Chondrocyte (in vitro differentiated cells): Measurements from ENCODE around the gene SLC7A8. TPM values are rescaled to one million over a fixed set of nuclear protein-coding genes. Genes with fewer than 3 reads are reported as not detected.

ENCODE experiments used
- DNase-seq: peaks from one replicate; pipeline ENCODE4 v3.0.0; 2021; ENCODE audit warnings: mixed read lengths, low spot score
- H3K27ac Mint-ChIP-seq: one replicate; pipeline ENCODE4 v1.8.0; 2021; ENCODE audit warnings: mild to moderate bottlenecking, moderate library complexity, mixed read lengths; ENCODE audit not compliant: unreplicated experiment
- H3K27me3 Mint-ChIP-seq: 2 replicates; pipeline ENCODE4 v1.8.0; 2021; ENCODE audit warnings: low read depth, mixed read lengths
- H3K36me3 Mint-ChIP-seq: 2 replicates; pipeline ENCODE4 v1.8.0; 2021; ENCODE audit warnings: low read depth, mixed read lengths
- H3K4me1 Mint-ChIP-seq: 2 replicates; pipeline ENCODE4 v1.8.0; 2021; ENCODE audit warnings: low read depth, mild to moderate bottlenecking, mixed read lengths
- H3K4me3 Mint-ChIP-seq: one replicate; pipeline ENCODE4 v1.8.0; 2021; ENCODE audit warnings: mild to moderate bottlenecking, moderate library complexity, mixed read lengths; ENCODE audit not compliant: unreplicated experiment
- H3K9me3 Mint-ChIP-seq: 2 replicates; pipeline ENCODE4 v1.8.0; 2021; ENCODE audit warnings: low read depth, mixed read lengths
- total RNA-seq: library from RNA; stranded (reverse); gene quantifications from 3 replicates; pipeline ENCODE4 v1.2.1, GENCODE V29; 2021
- TF ChIP-seq, protein P1 (sequence below): fragments of 200-600 bp; sonication (generic); IDR thresholded peaks from 2 replicates; pipeline ENCODE4 v1.5.0; 2021; ENCODE audit warnings: antibody characterized with exemption, mild to moderate bottlenecking, moderate library complexity

Gene SLC7A8
- total RNA-seq, 1 donor from 2014 or later, result 0.45 TPM

DNA sequence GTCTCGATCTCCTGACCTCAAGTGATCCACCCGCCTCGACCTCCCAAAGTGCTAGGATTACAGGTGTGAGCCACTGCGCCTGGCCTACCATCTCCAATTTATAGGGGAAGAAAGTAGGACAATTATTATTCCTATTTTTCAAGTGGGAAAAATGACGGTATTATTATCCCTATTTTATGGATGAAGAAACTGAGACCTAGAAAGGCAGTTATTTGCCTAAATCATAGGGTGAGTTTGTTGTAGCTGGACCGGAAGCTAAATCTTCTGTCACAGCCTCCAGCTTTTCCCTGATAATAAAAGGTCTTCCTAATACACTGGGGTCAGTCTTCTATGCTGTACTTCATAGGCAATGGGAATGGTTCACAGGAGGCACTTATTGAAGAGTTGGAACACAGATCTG lies 13.8 kb downstream of the SLC7A8 start:
- Mint-ChIP-seq H3K27me3 (peaks cover 13% of the 10 kb centered on the region), H3K27ac (no peak overlapping the region), H3K9me3 (no peaks in the 10 kb centered on the region), H3K4me1 (peaks cover 19% of the 10 kb centered on the region), H3K36me3 (no peaks in the 10 kb centered on the region), H3K4me3 (no peak overlapping the region)
- TF ChIP-seq, protein P1, sequence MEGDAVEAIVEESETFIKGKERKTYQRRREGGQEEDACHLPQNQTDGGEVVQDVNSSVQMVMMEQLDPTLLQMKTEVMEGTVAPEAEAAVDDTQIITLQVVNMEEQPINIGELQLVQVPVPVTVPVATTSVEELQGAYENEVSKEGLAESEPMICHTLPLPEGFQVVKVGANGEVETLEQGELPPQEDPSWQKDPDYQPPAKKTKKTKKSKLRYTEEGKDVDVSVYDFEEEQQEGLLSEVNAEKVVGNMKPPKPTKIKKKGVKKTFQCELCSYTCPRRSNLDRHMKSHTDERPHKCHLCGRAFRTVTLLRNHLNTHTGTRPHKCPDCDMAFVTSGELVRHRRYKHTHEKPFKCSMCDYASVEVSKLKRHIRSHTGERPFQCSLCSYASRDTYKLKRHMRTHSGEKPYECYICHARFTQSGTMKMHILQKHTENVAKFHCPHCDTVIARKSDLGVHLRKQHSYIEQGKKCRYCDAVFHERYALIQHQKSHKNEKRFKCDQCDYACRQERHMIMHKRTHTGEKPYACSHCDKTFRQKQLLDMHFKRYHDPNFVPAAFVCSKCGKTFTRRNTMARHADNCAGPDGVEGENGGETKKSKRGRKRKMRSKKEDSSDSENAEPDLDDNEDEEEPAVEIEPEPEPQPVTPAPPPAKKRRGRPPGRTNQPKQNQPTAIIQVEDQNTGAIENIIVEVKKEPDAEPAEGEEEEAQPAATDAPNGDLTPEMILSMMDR, result no peak
- DNase-seq, result no peak

DNA sequence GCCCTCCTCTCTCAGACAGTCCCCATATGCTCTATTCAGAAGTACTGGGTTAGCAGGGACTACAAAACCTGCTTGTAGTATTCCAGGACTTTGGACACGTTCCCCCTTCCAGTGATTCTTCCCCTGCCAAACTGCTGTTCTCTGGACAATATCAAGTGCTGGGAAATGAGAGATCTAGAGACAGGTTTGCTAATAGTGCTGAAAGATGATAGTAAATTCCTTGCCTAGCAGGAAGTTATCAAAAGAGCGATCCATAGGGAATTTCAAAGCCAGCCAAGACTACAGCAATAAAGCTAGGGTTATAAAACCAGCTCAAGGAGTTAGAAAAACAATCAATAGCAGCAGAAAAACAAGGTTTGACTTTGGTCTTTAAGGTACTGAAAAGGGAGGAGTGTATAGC lies 15.2 kb downstream of the SLC7A8 start:
- Mint-ChIP-seq H3K27ac (no peak overlapping the region), H3K4me1 (peaks cover 19% of the 10 kb centered on the region), H3K4me3 (no peak overlapping the region), H3K27me3 (peaks cover 13% of the 10 kb centered on the region), H3K9me3 (no peaks in the 10 kb centered on the region), H3K36me3 (no peaks in the 10 kb centered on the region)
- DNase-seq, result no peak
- TF ChIP-seq, protein P1, result no peak

DNA sequence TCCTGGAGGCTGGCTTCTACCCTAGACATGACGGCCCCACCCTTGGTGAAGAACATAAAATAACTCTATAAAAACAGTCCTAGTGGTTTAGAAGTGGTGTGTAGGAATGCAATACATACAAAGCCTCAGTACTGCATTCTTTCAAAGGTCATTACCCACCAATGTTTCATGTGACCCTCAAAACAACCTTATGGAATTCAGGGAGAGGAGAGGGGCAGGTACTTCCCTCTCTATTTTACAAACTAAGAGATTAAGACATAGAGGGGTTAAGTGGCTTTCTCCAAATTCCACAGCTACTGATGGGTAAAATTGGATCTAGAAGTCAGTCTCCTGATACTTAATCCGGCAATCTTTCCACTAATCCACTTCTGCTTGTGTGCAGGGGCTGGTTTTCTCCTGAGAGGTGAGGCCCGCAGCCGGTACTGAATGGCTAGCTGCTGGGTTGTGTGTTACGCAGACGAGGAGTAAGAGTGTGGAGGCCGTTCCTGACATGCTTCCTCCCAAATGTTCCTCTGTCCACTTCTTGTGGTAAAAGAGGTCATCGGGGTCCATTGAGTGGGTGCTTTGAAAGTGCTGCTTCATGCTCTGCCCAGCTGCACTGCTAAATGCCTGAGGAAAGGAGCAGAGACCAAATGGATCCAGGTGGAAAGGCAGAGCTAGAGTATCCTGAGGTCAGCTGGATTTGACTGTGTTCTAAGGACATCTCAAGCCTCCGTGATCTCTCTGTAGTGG lies 16.2 kb downstream of the SLC7A8 start:
- no peak for DNase-seq
- Mint-ChIP-seq H3K27ac (no peak overlapping the region), H3K27me3 (peaks cover 9% of the 10 kb centered on the region), H3K9me3 (no peaks in the 10 kb centered on the region), H3K4me1 (peaks cover 19% of the 10 kb centered on the region), H3K4me3 (no peak overlapping the region), H3K36me3 (no peaks in the 10 kb centered on the region)
- TF ChIP-seq, protein P1, result no peak

DNA sequence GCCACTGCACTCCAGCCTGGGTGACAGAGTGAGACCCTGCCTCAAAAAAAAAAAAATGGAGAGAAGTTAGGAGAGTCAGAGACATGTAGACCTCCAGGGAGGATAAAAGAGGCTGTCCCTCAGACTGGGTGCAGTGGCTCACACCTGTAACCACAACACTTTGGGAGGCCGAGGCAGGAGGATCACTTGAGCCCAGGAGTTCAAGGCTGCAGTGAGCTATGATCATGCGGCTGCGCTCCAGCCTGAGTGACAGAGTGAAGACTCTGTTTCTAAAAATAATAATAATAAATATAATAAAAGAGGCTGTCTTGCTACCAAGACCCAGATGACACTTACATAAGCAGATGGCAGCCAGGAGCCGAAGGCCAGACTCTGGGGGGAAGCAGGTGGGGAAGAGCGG lies 18.5 kb downstream of the SLC7A8 start:
- no peak overlapping the region for H3K4me3 Mint-ChIP-seq
- no peak overlapping the region for H3K27ac Mint-ChIP-seq
- H3K9me3 Mint-ChIP-seq, result no peaks in the 10 kb centered on the region
- H3K27me3 Mint-ChIP-seq, result peaks cover 7% of the 10 kb centered on the region
- no peaks in the 10 kb centered on the region for H3K36me3 Mint-ChIP-seq
- DNase-seq, result no peak
- TF ChIP-seq, protein P1, result no peak
- peaks cover 28% of the 10 kb centered on the region for H3K4me1 Mint-ChIP-seq

DNA sequence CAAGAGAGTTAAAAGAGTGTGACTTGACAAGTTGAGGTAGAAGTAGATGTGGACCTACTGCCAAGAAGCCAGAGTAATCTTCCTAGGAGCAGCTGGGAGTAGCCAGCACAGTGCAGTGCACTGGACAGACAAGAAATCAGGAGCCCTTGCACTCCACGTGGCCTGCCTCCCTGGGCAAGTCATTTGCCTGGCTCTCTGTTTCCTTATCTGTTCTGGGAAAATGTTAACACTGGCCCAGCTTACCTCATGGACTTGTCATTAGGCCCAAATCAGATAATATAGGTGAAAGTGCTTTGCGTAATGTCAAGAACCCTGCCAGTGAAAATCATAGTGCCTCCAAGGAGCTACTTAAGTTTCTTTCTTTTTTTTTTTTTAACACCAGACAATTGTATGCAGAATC lies 19.2 kb downstream of the SLC7A8 start:
- TF ChIP-seq, protein P1, result no peak
- no peak overlapping the region for H3K27ac Mint-ChIP-seq
- H3K4me3 Mint-ChIP-seq, result no peak overlapping the region
- no peak for DNase-seq
- H3K4me1 Mint-ChIP-seq, result peaks cover 28% of the 10 kb centered on the region
- H3K27me3 Mint-ChIP-seq, result peaks cover 9% of the 10 kb centered on the region
- no peaks in the 10 kb centered on the region for H3K9me3 Mint-ChIP-seq
- H3K36me3 Mint-ChIP-seq, result no peaks in the 10 kb centered on the region
